ENCODE results near the gene OR6A2.
"Not testable (repeated sequence)": the region's sequence is repeated elsewhere in the genome, so short reads cannot be mapped to it uniquely, and the experiment has no call there.

DNA sequence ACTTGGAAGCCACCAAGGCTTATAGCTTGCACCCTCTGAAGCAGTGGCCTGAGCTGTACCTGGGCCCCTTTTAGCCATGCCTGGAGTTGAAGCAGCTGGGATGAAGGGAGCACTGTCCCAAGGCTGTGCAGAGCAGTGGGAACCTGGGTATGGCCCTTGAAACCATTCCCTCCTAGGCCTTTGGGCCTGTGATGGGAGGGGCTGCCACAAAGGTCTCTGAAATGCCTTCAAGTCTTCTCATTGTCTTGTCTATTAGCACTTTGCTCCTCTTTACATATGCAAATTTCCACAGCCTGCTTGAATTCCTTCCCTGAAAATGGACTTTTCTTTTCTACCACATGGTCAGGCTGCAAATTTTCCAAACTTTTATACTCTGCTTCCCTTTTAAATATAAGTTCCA lies 1.6 kb upstream of the OR6A2 start:
- TF ChIP-seq, protein P1, sequence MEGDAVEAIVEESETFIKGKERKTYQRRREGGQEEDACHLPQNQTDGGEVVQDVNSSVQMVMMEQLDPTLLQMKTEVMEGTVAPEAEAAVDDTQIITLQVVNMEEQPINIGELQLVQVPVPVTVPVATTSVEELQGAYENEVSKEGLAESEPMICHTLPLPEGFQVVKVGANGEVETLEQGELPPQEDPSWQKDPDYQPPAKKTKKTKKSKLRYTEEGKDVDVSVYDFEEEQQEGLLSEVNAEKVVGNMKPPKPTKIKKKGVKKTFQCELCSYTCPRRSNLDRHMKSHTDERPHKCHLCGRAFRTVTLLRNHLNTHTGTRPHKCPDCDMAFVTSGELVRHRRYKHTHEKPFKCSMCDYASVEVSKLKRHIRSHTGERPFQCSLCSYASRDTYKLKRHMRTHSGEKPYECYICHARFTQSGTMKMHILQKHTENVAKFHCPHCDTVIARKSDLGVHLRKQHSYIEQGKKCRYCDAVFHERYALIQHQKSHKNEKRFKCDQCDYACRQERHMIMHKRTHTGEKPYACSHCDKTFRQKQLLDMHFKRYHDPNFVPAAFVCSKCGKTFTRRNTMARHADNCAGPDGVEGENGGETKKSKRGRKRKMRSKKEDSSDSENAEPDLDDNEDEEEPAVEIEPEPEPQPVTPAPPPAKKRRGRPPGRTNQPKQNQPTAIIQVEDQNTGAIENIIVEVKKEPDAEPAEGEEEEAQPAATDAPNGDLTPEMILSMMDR (IDR thresholded peaks at IDR 0.05; ENCODE audit: poor library complexity): not testable (repeated sequence)
- TF ChIP-seq EZH2phosphoT487 (IDR thresholded peaks at IDR 0.05; ENCODE audit: low read depth, severe bottlenecking, unreplicated experiment); EZH2 (IDR thresholded peaks at IDR 0.05; ENCODE audit: borderline replicate concordance): not testable (repeated sequence)
